GM19238 (cell line): Measurements from ENCODE around the gene TMPRSS3.
A peak's percentile ranks its signal among the peaks of the same experiment; 100 is the strongest.

Experiments
- DNase-seq: peaks from one replicate; pipeline ENCODE4 v3.0.0; 2011; ENCODE audit warnings: low spot score; ENCODE audit not compliant: insufficient read length

Gene TMPRSS3

DNA sequence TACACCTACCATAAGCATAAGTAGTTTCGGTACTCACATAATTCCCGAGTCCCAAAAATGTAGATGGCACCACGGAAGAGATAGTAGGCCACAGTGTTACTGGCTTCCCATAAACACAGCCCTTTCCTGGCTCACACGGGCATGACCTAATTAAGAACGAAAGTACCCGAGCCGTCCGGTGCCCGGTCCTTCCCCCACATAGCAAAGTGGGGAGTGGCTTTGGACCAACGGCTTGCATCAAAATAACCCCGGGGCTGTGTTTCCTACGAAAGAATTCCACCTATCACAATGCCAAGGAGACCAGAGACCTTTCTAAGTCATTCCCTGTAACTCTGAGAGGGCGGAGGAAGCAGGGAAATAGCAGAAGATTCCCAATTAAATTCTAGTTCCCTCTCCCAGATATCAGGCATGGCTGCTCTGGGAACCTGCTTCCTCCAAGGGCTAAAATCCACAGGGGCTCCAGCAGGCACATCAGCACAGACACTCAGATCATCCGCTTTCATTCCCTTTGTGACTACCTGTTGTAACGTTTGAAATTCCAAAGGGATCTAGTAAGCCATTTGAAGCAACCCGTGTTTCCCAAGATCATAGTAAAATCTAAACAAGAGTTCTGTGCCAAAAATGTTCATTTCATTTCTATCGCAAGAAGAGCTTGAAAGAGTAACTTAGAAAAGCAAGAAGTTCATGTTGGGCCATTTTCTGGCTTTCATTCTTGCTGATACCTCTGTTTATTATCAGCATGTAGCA is at the start of gene TMPRSS3:
TMPRSS3 (minus strand) TSS at position 148 of the 747 bp plus-strand sequence. CDS start 635 bp downstream, outside the sequence.
- no peak for DNase-seq

GRCh38 chr21:42445311-42445710 is 49.5 kb upstream of the TMPRSS3 start:
- DNase-seq, result no peak

DNA sequence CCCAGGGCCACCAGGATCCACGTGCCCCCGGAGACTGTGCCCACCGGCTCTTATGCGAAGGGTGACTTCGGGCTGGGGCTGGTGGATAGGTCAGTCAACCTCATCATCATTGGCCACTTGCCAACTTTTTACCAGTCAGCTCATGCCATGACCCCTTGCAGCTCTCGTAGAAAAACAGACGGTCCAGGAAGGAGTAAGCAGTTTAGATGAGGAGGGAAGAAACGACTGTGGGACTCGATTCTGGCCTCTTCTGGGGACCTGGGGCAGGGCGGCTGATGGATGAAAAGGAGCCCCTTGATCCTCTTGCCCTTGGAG is 48.9 kb upstream of the TMPRSS3 start:
- no peak for DNase-seq

- DNase-seq, result no peak
Observed at GRCh38 chr21:42443876-42444744, 48.3 kb upstream of the TMPRSS3 start.

DNA sequence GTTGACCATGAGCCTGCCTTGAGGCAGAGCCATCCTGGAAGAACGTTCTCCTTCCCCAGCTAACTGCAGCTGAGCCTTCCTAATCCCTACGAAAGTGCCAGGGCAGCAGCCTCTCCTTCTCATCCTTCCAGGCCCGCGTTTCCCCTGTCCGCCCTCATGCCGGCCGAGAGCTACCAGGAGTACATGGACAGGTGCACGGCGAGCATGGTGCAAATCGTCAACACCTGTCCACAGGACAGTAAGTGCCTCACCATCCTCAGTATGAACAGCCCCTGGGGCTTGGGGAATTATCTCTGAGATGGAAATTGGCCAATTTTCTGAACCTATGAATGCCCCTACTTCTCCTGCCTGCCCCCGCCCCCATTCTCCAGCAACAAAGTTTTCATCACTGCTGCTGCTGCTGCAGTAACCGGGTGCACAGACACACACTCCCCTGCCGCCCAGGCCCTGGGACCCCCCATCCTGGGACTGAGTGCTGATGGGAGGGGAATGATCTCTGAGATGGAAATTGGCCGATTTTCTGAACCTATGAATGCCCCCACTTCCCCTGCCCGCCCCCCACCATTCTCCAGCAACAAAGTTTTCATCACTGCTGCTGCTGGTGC is 47.4 kb upstream of the TMPRSS3 start:
- no peak for DNase-seq

DNA sequence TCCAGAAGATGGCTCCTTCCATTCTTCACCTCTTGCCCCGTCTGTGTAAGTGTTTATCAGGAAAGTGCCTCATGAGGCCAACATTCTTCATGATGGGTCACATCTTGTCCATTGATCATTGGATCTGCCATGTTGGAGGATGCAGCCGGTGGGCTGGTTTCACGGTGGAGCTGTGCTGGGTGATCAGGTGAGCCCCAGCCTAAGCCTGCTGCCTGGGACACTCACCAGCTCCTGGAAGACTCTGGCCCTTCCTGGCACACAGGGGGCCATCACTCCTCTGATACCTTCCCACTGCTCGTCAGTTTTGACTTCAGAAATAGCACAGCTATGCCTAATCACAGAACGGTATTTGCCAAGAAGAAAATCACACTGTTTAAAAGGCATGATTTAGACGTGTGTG is 46.1 kb upstream of the TMPRSS3 start:
- no peak for DNase-seq

DNA sequence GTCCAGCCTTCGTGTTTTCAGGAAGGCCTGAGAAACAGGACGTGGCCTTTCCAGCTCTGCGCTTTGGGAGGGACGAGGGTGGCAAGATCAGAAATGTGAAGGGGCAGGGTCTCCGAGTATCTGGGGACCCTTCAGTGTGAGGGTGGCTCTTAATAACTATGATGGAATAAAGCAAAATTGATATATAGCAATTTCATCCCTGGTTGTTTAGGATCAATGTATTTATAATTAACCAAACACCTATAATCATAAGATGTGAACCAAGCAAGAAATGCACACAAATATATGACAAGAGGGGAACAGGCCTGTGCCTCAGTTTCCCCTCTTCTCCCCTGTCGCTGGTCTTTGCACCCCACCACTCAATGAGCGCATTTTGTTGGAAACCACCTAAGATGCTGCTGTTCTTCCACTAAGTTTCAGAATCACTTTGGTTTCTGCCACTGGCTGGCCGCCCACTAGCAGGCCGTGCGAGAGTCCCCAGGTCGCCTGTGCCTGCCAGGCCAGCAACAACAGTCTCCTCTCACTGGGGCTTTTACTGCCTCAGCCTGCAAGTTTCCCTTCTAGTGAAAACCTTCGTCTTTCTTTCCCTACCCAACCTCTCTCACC is 44.4 kb upstream of the TMPRSS3 start:
- DNase-seq, result peak; percentile 51

DNA sequence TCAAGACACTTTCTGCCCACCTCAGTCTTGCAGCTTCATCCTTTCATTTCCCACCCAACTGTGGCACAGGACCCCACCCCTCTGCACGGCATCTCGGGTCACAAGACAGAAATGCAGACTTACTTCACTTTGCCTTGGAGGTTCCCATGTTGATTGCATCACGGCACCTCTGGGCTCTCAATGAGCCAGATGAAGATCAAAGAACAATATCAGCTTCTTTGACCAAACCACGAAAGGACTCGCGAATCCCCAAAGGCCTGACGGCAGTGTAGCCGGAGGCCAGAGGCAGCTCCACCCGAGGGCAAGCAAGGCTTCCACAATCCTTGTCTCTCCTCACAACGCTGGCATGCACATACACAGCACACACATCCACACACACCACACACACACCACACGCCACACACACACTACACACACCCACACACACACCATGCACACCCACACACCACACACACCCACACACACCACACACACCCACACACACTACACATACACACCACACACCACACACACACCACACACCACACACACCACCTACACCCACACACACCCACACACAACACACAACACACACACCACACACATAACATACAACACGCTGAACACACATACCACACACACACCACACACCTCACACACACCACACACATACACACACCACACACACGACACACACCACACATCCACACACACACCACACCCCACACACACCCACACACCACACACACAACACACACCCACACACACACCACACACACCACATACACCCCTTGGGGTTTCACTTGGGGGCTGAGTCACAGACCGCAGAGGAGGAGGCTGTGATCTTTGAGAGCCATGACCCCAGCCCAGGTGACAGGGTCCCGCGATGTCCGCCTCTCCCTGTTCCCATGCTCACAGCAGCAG is 43.7 kb upstream of the TMPRSS3 start:
- DNase-seq, result no peak

DNA sequence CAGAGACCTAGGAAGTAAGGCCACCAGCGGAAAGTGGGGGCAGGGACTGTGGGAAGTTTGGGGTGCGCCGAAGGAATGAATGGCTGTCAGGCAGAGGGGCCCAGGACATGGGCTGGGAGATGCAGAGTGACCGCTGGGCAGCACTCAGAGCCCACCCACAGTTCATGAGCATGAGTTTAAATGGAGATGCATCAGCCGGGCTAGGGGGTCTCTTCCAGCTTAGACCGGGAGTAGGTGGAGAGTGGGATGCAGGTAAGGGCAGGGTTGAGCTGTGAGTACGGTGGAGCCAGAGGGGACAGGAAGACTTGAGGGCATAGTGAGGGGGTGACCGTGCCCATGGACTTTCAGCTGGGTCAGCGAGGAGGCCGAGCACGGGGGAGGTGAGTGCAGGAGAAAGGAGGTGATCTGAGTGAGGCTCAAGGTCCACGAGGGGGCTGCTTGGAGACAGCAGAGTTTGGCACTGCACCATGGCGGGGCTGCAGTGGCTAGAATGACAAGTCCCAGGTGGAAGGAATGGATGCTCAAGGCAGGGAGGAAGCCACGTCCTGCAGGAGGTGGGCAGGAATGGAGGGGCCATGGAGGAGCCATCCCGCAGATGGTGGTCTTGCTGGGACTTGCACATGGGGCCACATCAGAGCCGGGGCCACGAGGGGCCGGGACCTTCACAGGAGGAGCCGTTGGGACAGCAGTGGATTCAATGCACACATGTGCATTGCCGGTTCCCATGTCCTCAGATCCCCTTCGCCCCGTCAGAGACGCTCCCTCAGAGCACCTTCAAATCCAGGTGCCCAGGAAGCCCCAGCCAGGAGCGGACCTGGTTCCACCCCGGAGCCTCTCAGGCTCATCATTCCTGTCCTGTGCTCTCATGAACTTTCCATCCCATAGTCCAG is 42.7 kb upstream of the TMPRSS3 start:
- no peak for DNase-seq

DNA sequence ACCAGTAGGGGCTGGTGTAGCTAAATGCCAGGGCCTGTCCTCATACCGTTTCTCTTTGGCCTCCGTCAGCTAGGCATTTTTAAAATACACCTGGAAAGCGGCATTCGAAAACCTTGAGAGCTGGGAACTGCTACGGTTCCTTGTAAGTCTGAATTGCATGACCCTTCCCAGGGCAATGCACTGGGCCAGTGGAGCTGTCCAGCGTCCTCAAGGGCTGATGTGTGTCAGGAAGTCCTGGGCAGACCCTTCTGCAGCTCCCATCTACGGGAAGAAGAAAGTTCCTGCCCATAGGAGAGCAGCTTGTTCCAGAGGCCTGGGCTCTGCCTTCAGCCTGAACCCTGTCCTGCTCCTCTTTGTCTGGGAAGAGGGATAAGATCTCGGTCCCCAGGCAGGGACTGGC is 41.9 kb upstream of the TMPRSS3 start:
- no peak for DNase-seq

DNA sequence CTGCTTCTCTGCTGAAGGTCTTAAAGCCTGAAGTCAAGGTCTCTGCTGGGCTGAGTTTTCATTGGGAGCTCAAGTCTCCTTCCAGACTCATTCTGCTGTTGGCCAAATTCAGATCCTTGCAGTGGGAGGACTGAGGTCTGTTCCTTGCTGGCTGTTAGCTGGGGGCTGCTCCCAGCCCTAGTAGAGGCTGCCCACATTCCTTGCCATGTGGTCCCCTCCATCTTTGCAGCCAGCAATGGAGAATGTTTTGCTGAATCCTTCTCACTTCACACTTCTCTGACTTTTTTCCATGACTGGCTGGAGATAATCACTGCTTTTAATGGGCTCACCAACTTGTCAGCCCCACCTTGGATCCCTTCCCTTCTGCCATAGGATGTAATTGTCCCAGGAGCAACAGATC is 41.1 kb upstream of the TMPRSS3 start:
- DNase-seq, result no peak

- no peak for DNase-seq
Observed at GRCh38 chr21:42435833-42436232, 40.0 kb upstream of the TMPRSS3 start.

GRCh38 chr21:42435401-42435800 is 39.5 kb upstream of the TMPRSS3 start:
- no peak for DNase-seq

GRCh38 chr21:42434884-42435283 is 39.0 kb upstream of the TMPRSS3 start:
- no peak for DNase-seq

GRCh38 chr21:42433946-42434551 is 38.2 kb upstream of the TMPRSS3 start:
- no peak for DNase-seq

- DNase-seq, result no peak
Observed at GRCh38 chr21:42432695-42433094, 36.8 kb upstream of the TMPRSS3 start.

DNA sequence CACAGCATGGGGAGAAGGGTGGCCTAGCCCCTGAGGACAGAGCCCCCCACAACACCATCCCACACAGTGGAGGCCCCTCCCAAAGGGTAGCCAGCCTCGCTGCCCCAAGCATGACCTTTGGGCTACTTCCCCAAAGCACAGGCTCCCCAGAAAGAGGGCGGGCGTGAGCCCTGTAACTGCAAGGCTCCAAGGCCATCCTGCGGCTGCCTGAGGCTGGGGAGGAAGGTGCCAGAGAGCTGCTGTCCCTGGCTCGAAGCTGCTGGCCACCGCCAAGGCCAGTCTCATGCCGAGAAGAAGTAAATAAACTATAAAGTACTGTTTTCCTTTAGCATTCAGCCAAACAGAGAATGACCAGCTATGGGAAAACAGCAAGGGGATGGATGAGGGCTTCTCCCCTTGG is 35.3 kb upstream of the TMPRSS3 start:
- no peak for DNase-seq

GRCh38 chr21:42430521-42430920 is 34.7 kb upstream of the TMPRSS3 start:
- no peak for DNase-seq

GRCh38 chr21:42429856-42430255 is 34.0 kb upstream of the TMPRSS3 start:
- DNase-seq, result no peak
